ENCODE data around the gene EPM2A. TPM values are rescaled to one million over a fixed set of nuclear protein-coding genes. Genes with fewer than 3 reads are reported as not detected.
A peak's percentile ranks its signal among the peaks of the same experiment; 100 is the strongest.
"Not testable (repeated sequence)": the region's sequence is repeated elsewhere in the genome, so short reads cannot be mapped to it uniquely, and the experiment has no call there.

The EPM2A gene
- total RNA-seq, 2 experiments from 2014 or later = 9.1 to 10.7 TPM

DNA sequence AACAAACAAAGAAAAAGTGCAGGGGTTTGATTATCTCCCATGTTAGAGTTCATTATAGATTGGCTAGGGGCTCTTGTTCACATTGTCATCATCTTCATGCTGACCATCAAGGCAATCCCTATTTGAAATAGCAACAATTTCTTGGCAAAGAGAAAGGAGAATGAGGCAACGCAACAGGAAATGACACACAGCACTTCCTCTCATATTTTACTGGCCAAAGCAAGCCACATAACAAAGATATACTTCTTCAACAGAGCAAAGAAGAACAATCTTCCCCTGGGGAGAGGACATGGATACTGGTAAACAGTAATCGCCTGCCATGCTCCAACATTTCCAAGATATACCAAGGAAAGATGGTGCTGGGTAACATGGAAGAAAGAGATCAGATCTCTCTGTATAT lies 29.8 kb downstream of the EPM2A start:
- Mint-ChIP-seq H3K27me3 (no peaks in the 10 kb centered on the region), H3K4me1 (ENCODE audit: low read depth) (peaks cover 17% of the 10 kb centered on the region), H3K4me3 (no peak overlapping the region), H3K9me3 (peaks cover 10% of the 10 kb centered on the region), H3K27ac (no peak overlapping the region), H3K36me3 (ENCODE audit: low read depth) (peaks cover 23% of the 10 kb centered on the region)
- ATAC-seq (no peak), DNase-seq (no peak)
- ChIA-PET POLR2A (no interaction called here), CTCF (no interaction called here)
- TF ChIP-seq, protein P1, sequence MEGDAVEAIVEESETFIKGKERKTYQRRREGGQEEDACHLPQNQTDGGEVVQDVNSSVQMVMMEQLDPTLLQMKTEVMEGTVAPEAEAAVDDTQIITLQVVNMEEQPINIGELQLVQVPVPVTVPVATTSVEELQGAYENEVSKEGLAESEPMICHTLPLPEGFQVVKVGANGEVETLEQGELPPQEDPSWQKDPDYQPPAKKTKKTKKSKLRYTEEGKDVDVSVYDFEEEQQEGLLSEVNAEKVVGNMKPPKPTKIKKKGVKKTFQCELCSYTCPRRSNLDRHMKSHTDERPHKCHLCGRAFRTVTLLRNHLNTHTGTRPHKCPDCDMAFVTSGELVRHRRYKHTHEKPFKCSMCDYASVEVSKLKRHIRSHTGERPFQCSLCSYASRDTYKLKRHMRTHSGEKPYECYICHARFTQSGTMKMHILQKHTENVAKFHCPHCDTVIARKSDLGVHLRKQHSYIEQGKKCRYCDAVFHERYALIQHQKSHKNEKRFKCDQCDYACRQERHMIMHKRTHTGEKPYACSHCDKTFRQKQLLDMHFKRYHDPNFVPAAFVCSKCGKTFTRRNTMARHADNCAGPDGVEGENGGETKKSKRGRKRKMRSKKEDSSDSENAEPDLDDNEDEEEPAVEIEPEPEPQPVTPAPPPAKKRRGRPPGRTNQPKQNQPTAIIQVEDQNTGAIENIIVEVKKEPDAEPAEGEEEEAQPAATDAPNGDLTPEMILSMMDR (IDR thresholded peaks at IDR 0.05) = no peak
- intact Hi-C loops (cut with micrococcal nuclease) = no loop called here

DNA sequence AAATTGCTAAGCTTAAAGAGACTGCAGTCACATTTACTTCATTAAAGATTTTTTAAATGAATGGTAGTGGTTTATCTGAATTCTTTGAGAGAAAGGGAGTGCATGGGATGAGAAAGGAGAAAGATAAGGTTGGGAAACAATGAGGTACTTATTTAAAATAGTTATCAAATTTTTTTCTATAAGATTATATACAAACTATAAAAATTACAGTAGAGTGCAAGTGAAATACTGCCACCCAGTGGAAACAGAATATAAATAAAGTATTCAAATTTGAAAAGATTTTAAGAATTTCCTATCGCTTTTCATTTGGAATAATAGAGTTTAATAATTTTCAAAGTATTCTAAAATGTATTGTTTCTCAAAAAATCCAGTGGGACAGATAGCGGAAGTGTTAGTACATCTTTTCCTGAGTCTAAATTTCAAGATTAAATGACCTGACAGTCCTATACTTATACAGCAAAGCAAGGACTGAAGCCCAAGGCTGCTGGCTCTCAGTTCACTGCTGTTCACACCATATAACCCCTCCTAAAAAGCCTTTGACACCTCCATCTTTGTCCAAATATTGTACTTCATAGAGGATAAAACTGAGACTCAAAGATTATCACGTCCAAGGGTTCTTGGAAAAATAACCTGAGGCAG lies 31.1 kb downstream of the EPM2A start:
- Mint-ChIP-seq H3K4me1 (ENCODE audit: low read depth) (peaks cover 17% of the 10 kb centered on the region), H3K36me3 (ENCODE audit: low read depth) (peaks cover 18% of the 10 kb centered on the region), H3K27me3 (no peaks in the 10 kb centered on the region), H3K9me3 (peaks cover 10% of the 10 kb centered on the region), H3K4me3 (no peak overlapping the region), H3K27ac (no peak overlapping the region)
- TF ChIP-seq, protein P1 (IDR thresholded peaks at IDR 0.05) = peak; percentile 68
- ATAC-seq (no peak), DNase-seq (no peak)
- POLR2A ChIA-PET = no interaction called here
- CTCF ChIA-PET = interaction anchor here (0.7 to 1.9 kb wide), 10 partner anchors 10 to 1241 kb away, joined by 3 to 7 read pairs (median 4); no protein-coding TSS in a partner anchor
- intact Hi-C loops (cut with micrococcal nuclease) = no loop called here

DNA sequence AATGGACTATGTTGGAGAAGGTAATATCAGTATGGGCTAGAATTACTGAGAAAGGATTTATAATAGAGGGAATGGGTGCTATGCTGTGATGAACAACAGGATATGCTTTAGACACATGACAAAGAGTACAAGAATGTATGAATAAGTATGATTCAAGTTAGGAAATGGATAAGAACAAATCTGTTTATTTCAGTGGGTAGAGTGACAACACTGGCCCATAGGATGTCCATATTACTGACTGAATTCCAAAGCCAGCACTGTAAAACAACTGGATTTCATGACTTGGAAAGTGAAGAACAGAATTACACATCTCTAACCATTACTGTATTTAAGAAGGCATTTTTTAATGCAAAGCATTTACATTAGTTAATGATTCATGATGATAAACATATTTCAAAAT lies 35.9 kb downstream of the EPM2A start:
- no peak for ATAC-seq
- CTCF ChIA-PET = no interaction called here

DNA sequence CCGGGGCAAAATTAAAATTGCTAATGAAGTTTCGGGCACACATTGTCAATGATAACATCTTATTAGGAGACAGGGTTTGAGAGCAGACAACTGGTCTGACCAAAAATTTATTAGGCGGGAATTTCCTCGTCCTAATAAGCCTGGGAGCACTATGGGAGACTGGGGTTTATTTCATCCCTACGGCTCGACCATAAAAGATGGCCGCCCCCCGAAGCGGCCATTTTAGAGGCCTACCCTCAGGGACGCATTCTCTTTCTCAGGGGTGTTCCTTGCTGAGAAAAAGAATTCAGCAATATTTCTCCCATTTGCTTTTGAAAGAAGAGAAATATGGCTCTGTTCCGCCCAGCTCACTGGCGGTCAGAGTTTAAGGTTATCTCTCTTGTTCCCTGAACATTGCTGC lies 37.9 kb downstream of the EPM2A start:
- H3K4me3 Mint-ChIP-seq; H3K27me3 Mint-ChIP-seq; intact Hi-C loops (cut with micrococcal nuclease): not testable (repeated sequence)

More for the DNA sequence above, 35.9 kb downstream of the EPM2A start:
- no peak overlapping the region for H3K27ac Mint-ChIP-seq
- H3K36me3 Mint-ChIP-seq (ENCODE audit: low read depth) = peaks cover 7% of the 10 kb centered on the region
- no peak overlapping the region for H3K4me3 Mint-ChIP-seq
- intact Hi-C loops (cut with micrococcal nuclease) = no loop called here
- POLR2A ChIA-PET = no interaction called here
- TF ChIP-seq, protein P1 (IDR thresholded peaks at IDR 0.05) = no peak
- H3K4me1 Mint-ChIP-seq (ENCODE audit: low read depth) = no peaks in the 10 kb centered on the region
- H3K27me3 Mint-ChIP-seq = no peaks in the 10 kb centered on the region
- no peak for DNase-seq
- peaks cover 13% of the 10 kb centered on the region for H3K9me3 Mint-ChIP-seq

DNA sequence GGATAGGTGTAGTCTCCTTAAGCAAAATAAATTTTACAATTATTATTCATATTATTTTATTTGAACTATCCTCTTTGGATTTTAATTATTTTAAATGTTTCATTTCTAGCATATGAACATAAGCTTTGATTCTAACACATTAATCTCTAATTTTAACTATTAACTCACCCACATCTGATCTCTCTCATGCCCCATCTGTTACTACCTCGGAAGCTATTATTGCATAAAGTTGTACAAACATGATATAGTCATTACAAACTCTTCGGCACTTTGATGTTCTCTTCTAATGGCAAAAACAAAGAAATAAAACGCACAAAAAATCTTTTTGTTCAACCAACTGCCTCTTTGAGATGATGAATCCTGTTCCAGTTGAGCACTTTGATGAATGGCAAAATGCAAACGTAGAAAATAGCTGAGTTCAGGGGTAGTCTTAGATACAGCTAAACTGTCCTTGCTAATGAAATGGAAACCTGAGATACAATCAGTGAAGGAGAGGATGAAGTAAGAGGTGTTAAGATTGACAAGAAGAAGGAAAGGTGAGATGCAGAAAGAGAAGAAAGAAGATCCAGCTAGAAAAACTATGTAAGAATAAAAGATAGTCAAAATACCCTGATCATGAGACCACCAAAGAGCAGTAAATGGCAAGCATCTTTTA lies 41.1 kb downstream of the EPM2A start:
- H3K27me3 Mint-ChIP-seq = no peaks in the 10 kb centered on the region
- no peak overlapping the region for H3K27ac Mint-ChIP-seq
- H3K4me3 Mint-ChIP-seq = no peak overlapping the region
- intact Hi-C loops (cut with micrococcal nuclease) = no loop called here
- H3K36me3 Mint-ChIP-seq (ENCODE audit: low read depth) = peaks cover 12% of the 10 kb centered on the region
- TF ChIP-seq, protein P1 (IDR thresholded peaks at IDR 0.05) = no peak
- peaks cover 2% of the 10 kb centered on the region for H3K4me1 Mint-ChIP-seq (ENCODE audit: low read depth)
- POLR2A ChIA-PET = no interaction called here
- CTCF ChIA-PET = interaction anchor here (1.1 to 1.8 kb wide), 2 partner anchors 9 to 61 kb away, joined by 4 to 7 read pairs; no protein-coding TSS in a partner anchor
- DNase-seq (no peak), ATAC-seq (no peak)
- H3K9me3 Mint-ChIP-seq = peaks cover 13% of the 10 kb centered on the region

More for the DNA sequence above, 37.9 kb downstream of the EPM2A start:
- ATAC-seq; CTCF ChIA-PET; DNase-seq; POLR2A ChIA-PET; H3K4me1 Mint-ChIP-seq (ENCODE audit: low read depth); H3K36me3 Mint-ChIP-seq (ENCODE audit: low read depth); H3K27ac Mint-ChIP-seq: not testable (repeated sequence)
- H3K9me3 Mint-ChIP-seq = peaks cover 13% of the 10 kb centered on the region
